Stimulated activated CD8-positive, alpha-beta memory T cell treated with anti-CD3 and anti-CD28 coated beads, Interleukin-4, amount 100 ng/mL, for 24 hours (primary cell): Measurements from ENCODE around the gene CA5B.
"Not testable (repeated sequence)": the region's sequence is repeated elsewhere in the genome, so short reads cannot be mapped to it uniquely, and the experiment has no call there.

Experiments
- DNase-seq: peaks from one replicate; pipeline ENCODE4 v3.0.0-alpha.2; 2020; ENCODE audit warnings: low read depth

CA5B gene

GRCh38 chrX:15748841-15749240 lies 10.8 kb downstream of the CA5B start:
- no peak for DNase-seq

- DNase-seq = no peak
Observed at GRCh38 chrX:15749642-15750610, 11.9 kb downstream of the CA5B start.

GRCh38 chrX:15750611-15751154 lies 12.6 kb downstream of the CA5B start:
- DNase-seq = no peak

- DNase-seq = no peak
Observed at GRCh38 chrX:15751155-15751819, 13.2 kb downstream of the CA5B start.

- no peak for DNase-seq
Observed at GRCh38 chrX:15755091-15755490, 17.0 kb downstream of the CA5B start.

- DNase-seq = no peak
Observed at GRCh38 chrX:15758140-15758539, 20.1 kb downstream of the CA5B start.

- DNase-seq = not testable (repeated sequence)
Observed at GRCh38 chrX:15759886-15760285, 21.8 kb downstream of the CA5B start.

GRCh38 chrX:15761564-15762191 lies 23.6 kb downstream of the CA5B start:
- no peak for DNase-seq

GRCh38 chrX:15769300-15769954 lies 31.4 kb downstream of the CA5B start:
- no peak for DNase-seq

- no peak for DNase-seq
Observed at GRCh38 chrX:15781961-15782699, 44.1 kb downstream of the CA5B start.

- no peak for DNase-seq
Observed at GRCh38 chrX:15785176-15785750, 47.2 kb downstream of the CA5B start.

GRCh38 chrX:15786915-15787314 lies 48.8 kb downstream of the CA5B start:
- DNase-seq = no peak

- DNase-seq = peak; percentile 91
Observed at GRCh38 chrX:15789979-15790768, 52.1 kb downstream of the CA5B start, which contains the start of gene ZRSR2. Gene ZRSR2 (plus strand): TSS chrX:15790484. CDS start chrX:15790496, 12 bp downstream.

- no peak for DNase-seq
Observed at GRCh38 chrX:15790769-15791290, 52.8 kb downstream of the CA5B start.

- no peak for DNase-seq
Observed at GRCh38 chrX:15797707-15798106, 59.6 kb downstream of the CA5B start.

- no peak for DNase-seq
Observed at GRCh38 chrX:15804563-15804962, 66.5 kb downstream of the CA5B start.

GRCh38 chrX:15808254-15808653 lies 70.2 kb downstream of the CA5B start:
- no peak for DNase-seq

- DNase-seq = no peak
Observed at GRCh38 chrX:15812192-15812938, 74.3 kb downstream of the CA5B start.

- DNase-seq = no peak
Observed at GRCh38 chrX:15813416-15813815, 75.3 kb downstream of the CA5B start.
